Body of pancreas (tissue), 4 donors: ENCODE data around the gene CHAC1. TPM values are rescaled to one million over a fixed set of nuclear protein-coding genes. Genes with fewer than 3 reads are reported as not detected.
"Not testable (repeated sequence)": the region's sequence is repeated elsewhere in the genome, so short reads cannot be mapped to it uniquely, and the experiment has no call there.

Experiments
- ATAC-seq: fragments of 150-250 bp; one replicate; pipeline ENCODE4 v1.9.1; 2016
- DNase-seq, 4 donors: peaks; one replicate each; pipeline ENCODE4 v3.0.0-alpha.2; 2019
- H3K27ac ChIP-seq, 4 donors: fragments of 200-600 bp; sonication (generic); 1 replicate in 3 of 4; 2 replicates in 1 of 4; pipeline versions ENCODE4 v1.5.1 to v1.6.1; 2016 to 2019; ENCODE audit warnings: mild to moderate bottlenecking in 1 of 4, mixed read lengths in 1 of 4, moderate library complexity in 1 of 4
- H3K27me3 ChIP-seq, 2 donors: fragments of 200-600 bp; sonication (generic); one replicate each; pipeline ENCODE4 v1.6.0; 2016; ENCODE audit warnings: mild to moderate bottlenecking in 1 of 2
- H3K36me3 ChIP-seq, 2 donors: fragments of 200-600 bp; sonication (generic); replicated peaks in 1 of 2; 2 replicates each; pipeline ENCODE4 v1.5.1; 2016; ENCODE audit warnings: low read depth in 2 of 2; ENCODE audit not compliant: insufficient read depth in 1 of 2
- H3K4me1 ChIP-seq: fragments of 200-600 bp; sonication (generic); one replicate; pipeline ENCODE4 v1.6.0; 2016
- H3K4me3 ChIP-seq, 2 donors: fragments of 200-600 bp; sonication (generic); 1 replicate in 1 of 2; 2 replicates in 1 of 2; pipeline ENCODE4 v1.5.1; 2016 to 2019
- H3K9me3 ChIP-seq, 3 donors: fragments of 200-600 bp; sonication (generic); 1 replicate in 2 of 3; 2 replicates in 1 of 3; pipeline ENCODE4 v1.5.1; 2016
- POLR2A ChIP-seq, 3 donors: fragments of 450-650 bp; IDR thresholded peaks; one replicate each; pipeline ENCODE4 v1.6.1; 2016; ENCODE audit warnings: antibody characterized with exemption in 3 of 3, mild to moderate bottlenecking in 2 of 3
- WGBS, 2 donors: methylation state at CpG; one replicate each; pipeline ENCODE4 v1.1.5; 2017; 5-methylcytosine and 5-hydroxymethylcytosine counted together
- intact Hi-C: fragments of 100-400 bp; cut with DNase I; formaldehyde crosslinking; loops from one replicate; pipeline ENCODE4 v1.15.1; 2023
- total RNA-seq, 2 donors: library from RNA; depleted of rRNA; stranded (reverse); fragments of >200 nt; gene quantifications; one replicate each; pipeline ENCODE4 v1.1.0, GENCODE V29; 2016
- TF ChIP-seq, protein P1 (sequence below), 7 experiments: fragments of 450-650 bp in 4 of 7; fragments of 200-600 bp in 3 of 7; sonication (generic) in 3 of 7; IDR thresholded peaks; one replicate each; pipeline ENCODE4 v1.5.1; 2016 to 2019; ENCODE audit warnings: antibody characterized with exemption in 7 of 7

CHAC1 gene
- total RNA-seq, 2 donors from 2014 or later: 4.0 to 4.7 TPM

GRCh38 chr15:40952301-40952900, 870 bp upstream of the CHAC1 start:
- no peak for ATAC-seq
- WGBS, 2 donors: 32 to 55% methylated on average over 8 to 23 of the region's 23 CpGs
- no peaks in the 10 kb centered on the region for H3K36me3 ChIP-seq

GRCh38 chr15:40953713-40954074, 423 bp downstream of the CHAC1 start:
- WGBS, 2 donors: 3% methylated on average over 17 of the region's 17 CpGs
- Histone ChIP-seq H3K4me3 (peak overlapping the region; percentile 20 to 33), H3K4me1 (peaks cover 72% of the 10 kb centered on the region), H3K36me3 (no peaks in the 10 kb centered on the region), H3K27me3 (no peaks in the 10 kb centered on the region), H3K9me3 (no peaks in the 10 kb centered on the region), H3K27ac (peak overlapping the region; percentile 87 to 96 (median 92))
- ATAC-seq (no peak), DNase-seq (no peak)
- TF ChIP-seq POLR2A (IDR thresholded peaks at IDR 0.05): no peak
- TF ChIP-seq, protein P1, sequence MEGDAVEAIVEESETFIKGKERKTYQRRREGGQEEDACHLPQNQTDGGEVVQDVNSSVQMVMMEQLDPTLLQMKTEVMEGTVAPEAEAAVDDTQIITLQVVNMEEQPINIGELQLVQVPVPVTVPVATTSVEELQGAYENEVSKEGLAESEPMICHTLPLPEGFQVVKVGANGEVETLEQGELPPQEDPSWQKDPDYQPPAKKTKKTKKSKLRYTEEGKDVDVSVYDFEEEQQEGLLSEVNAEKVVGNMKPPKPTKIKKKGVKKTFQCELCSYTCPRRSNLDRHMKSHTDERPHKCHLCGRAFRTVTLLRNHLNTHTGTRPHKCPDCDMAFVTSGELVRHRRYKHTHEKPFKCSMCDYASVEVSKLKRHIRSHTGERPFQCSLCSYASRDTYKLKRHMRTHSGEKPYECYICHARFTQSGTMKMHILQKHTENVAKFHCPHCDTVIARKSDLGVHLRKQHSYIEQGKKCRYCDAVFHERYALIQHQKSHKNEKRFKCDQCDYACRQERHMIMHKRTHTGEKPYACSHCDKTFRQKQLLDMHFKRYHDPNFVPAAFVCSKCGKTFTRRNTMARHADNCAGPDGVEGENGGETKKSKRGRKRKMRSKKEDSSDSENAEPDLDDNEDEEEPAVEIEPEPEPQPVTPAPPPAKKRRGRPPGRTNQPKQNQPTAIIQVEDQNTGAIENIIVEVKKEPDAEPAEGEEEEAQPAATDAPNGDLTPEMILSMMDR (IDR thresholded peaks at IDR 0.05): no peak
- intact Hi-C loops: no loop called here

More at GRCh38 chr15:40952301-40952900, 870 bp upstream of the CHAC1 start:
- Histone ChIP-seq H3K27ac (peak overlapping the region; percentile 87 to 96 (median 92)), H3K9me3 (no peaks in the 10 kb centered on the region), H3K4me1 (peaks cover 60% of the 10 kb centered on the region), H3K4me3 (peak overlapping the region in 1 of 2 donors; percentile 33), H3K27me3 (no peaks in the 10 kb centered on the region)
- intact Hi-C loops: no loop called here
- DNase-seq: no peak
- TF ChIP-seq, protein P1 (IDR thresholded peaks at IDR 0.05): no peak
- TF ChIP-seq POLR2A (IDR thresholded peaks at IDR 0.05): no peak

GRCh38 chr15:40954158-40954848, 1.0 kb downstream of the CHAC1 start:
- H3K27ac ChIP-seq, intact Hi-C loops, H3K9me3 ChIP-seq, H3K4me3 ChIP-seq, ATAC-seq, H3K36me3 ChIP-seq, H3K27me3 ChIP-seq, DNase-seq: not testable (repeated sequence)
- WGBS, 2 donors: 41 to 51% methylated on average over 8 of the region's 8 CpGs
- H3K4me1 ChIP-seq: peaks cover 69% of the 10 kb centered on the region

DNA sequence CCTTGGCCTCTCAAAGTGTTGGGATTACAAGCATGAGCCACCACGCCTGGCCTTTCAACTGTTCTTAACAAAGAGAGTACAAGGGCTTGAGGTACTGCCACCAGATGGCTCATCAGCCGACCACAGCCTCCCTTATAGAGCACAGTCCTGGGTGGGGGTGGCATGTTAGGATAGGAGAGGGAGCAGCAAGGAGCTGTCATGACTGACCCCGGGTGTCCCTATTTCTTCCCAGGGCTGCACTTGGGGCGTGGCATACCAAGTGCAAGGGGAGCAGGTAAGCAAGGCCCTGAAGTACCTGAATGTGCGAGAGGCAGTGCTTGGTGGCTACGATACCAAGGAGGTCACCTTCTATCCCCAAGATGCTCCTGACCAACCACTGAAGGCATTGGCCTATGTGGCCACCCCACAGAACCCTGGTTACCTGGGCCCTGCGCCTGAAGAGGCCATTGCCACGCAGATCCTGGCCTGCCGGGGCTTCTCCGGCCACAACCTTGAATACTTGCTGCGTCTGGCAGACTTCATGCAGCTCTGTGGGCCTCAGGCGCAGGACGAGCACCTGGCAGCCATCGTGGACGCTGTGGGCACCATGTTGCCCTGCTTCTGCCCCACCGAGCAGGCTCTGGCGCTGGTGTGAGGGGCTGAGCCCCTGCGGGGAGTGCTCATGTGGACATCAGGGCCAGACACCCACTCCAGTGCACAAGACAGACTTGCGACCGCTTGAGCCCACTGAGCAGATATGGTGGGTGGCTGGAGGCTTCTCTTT, 2.1 kb downstream of the CHAC1 start:
- Histone ChIP-seq H3K9me3 (no peaks in the 10 kb centered on the region), H3K27ac (no peak overlapping the region), H3K36me3 (no peaks in the 10 kb centered on the region), H3K4me3 (no peak overlapping the region), H3K27me3 (no peaks in the 10 kb centered on the region), H3K4me1 (peaks cover 59% of the 10 kb centered on the region)
- DNase-seq (no peak), ATAC-seq (no peak)
- no peak for TF ChIP-seq POLR2A (IDR thresholded peaks at IDR 0.05)
- TF ChIP-seq, protein P1 (IDR thresholded peaks at IDR 0.05): no peak
- intact Hi-C loops: no loop called here
- 47 to 70% methylated on average over 4 to 20 of the region's 20 CpGs for WGBS, 2 donors

DNA sequence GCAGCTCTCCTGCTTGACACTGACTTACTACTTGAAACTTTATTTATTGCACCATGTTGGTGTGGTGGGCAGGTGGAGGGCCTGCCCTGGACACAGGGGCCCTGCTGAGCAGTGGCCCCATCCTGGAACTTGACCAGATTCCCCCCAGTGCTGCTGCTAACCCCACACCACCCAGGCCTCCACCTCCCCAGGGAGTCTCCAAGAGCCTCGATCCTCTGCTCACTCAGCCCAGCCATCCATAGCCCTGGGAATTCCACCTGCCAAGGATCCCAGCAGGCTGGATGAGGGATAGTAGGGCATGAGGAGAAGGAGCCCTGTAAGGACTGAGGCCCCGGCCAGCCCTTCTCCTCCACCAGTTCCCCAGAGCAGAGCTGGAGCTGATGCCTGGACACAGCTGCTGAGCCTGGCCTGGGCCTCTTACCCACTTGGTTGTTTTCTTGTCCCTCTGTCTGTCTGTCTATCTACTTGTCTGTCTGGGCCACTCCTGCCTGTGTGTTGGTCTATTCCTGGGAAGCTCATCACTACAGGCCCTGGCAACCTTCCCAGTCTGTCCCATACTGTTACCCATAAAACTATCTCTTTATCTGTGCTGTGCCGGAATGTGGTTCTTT, 2.8 kb downstream of the CHAC1 start:
- H3K4me3 ChIP-seq: no peak overlapping the region
- ATAC-seq: no peak

More for the DNA sequence above, 2.8 kb downstream of the CHAC1 start:
- intact Hi-C loops: no loop called here
- no peaks in the 10 kb centered on the region for H3K27me3 ChIP-seq
- DNase-seq: peak in 1 of 4 donors; percentile 14
- WGBS, 2 donors: 59 to 72% methylated on average over 1 to 2 of the region's 3 CpGs
- no peaks in the 10 kb centered on the region for H3K9me3 ChIP-seq
- H3K4me1 ChIP-seq: peaks cover 59% of the 10 kb centered on the region
- H3K36me3 ChIP-seq: no peaks in the 10 kb centered on the region
- TF ChIP-seq, protein P1 (IDR thresholded peaks at IDR 0.05): no peak
- TF ChIP-seq POLR2A (IDR thresholded peaks at IDR 0.05): no peak
- H3K27ac ChIP-seq: peak overlapping the region in 1 of 4 donors; percentile 44
